HepG2 (cell line): ENCODE measurements around the gene KRTAP13-4. TPM values are rescaled to one million over a fixed set of nuclear protein-coding genes. Genes with fewer than 3 reads are reported as not detected.

Experiments
- ATAC-seq: fragments of 200-7000 bp; cut with Tn5 transposase; 3 replicates; pipeline ENCODE4 v1.9.1; 2020; ENCODE audit warnings: mild to moderate bottlenecking, moderate library complexity
- BruUV-seq: library from RNA; stranded (reverse); fragments of 400-500 nt; replicated peaks from 2 replicates; lab custom pipeline; 2021; lab: Mats Ljungman, UMichigan
- CTCF ChIA-PET: fragments of 300-600 bp; formaldehyde crosslinking; extraction: SDS; loops from one replicate; lab custom pipeline; 2021; ENCODE audit warnings: low total read pairs, inconsistent platforms, low intra/inter-chr PET ratio; lab: Yijun Ruan, JAX
- POLR2A ChIA-PET: fragments of 350-600 bp; sonication (Branson Sonifier 250); formaldehyde crosslinking; loops from one replicate; lab custom pipeline; 2020; ENCODE audit warnings: antibody characterized with exemption, inconsistent platforms; lab: Yijun Ruan, JAX
- DNase-seq: peaks from one replicate; pipeline ENCODE4 v3.0.0-alpha.2; 2015; ENCODE audit warnings: low spot score
- FAIRE-seq: peaks from 3 replicates; lab custom pipeline; 2011; peaks lifted over from hg19 to GRCh38; lab: Jason Lieb, UNC
- H2AFZ ChIP-seq: one replicate; pipeline ENCODE4 v1.6.1; 2011; ENCODE audit warnings: low read length, inconsistent platforms
- H3K27ac ChIP-seq: fragments of 300-600 bp; 3 replicates; pipeline ENCODE4 v1.8.0; 2011; ENCODE audit warnings: mixed run types, mild to moderate bottlenecking, mixed read lengths, low read length, inconsistent platforms; ENCODE audit not compliant: insufficient read depth; ENCODE audit errors: extremely low read length
- H3K27me3 ChIP-seq, 2 experiments: fragments of 200-600 bp in 1 of 2; 2 replicates in 1 of 2; 3 replicates in 1 of 2; pipeline versions ENCODE4 v1.6.0 to v1.8.0; 2011; ENCODE audit warnings: low read length in 2 of 2, mild to moderate bottlenecking in 2 of 2, moderate library complexity in 2 of 2, inconsistent platforms in 1 of 2; ENCODE audit not compliant: insufficient read depth in 2 of 2, control insufficient read depth in 1 of 2
- H3K36me3 ChIP-seq, 2 experiments: fragments of 200-600 bp in 1 of 2; replicated peaks in 1 of 2; 2 replicates in 1 of 2; 3 replicates in 1 of 2; pipeline versions ENCODE4 v1.5.1 to v1.8.0; 2011; ENCODE audit warnings: low read length in 2 of 2, inconsistent platforms in 1 of 2; ENCODE audit not compliant: insufficient read depth in 2 of 2, control insufficient read depth in 1 of 2
- H3K4me1 ChIP-seq: 2 replicates; pipeline ENCODE4 v1.5.1; 2012; ENCODE audit warnings: low read length, inconsistent platforms; ENCODE audit not compliant: insufficient read depth
- H3K4me2 ChIP-seq: 2 replicates; pipeline ENCODE4 v1.6.0; 2011; ENCODE audit warnings: low read depth, low read length, inconsistent platforms
- H3K4me3 ChIP-seq, 3 experiments: fragments of 200-600 bp in 1 of 3; sonication (generic), shearing (Covaris generic) in 1 of 3; replicated peaks in 1 of 3; 2 replicates each; pipeline ENCODE4 v1.5.1; 2011 to 2016; ENCODE audit warnings: low read length in 3 of 3, inconsistent platforms in 2 of 3, low read depth in 2 of 3, mild to moderate bottlenecking in 2 of 3, control low read depth in 1 of 3, mixed read lengths in 1 of 3; ENCODE audit not compliant: insufficient read depth in 1 of 3
- H3K79me2 ChIP-seq: one replicate; pipeline ENCODE4 v1.6.1; 2011; ENCODE audit warnings: low read length, inconsistent platforms; ENCODE audit not compliant: insufficient read depth
- H3K9ac ChIP-seq: 2 replicates; pipeline ENCODE4 v1.6.0; 2011; ENCODE audit warnings: mild to moderate bottlenecking, low read depth, low read length, inconsistent platforms; ENCODE audit not compliant: insufficient read depth
- H3K9me3 ChIP-seq: 2 replicates; pipeline ENCODE4 v1.5.1; 2012; ENCODE audit warnings: mild to moderate bottlenecking, low read length
- H4K20me1 ChIP-seq: 2 replicates; pipeline ENCODE4 v1.6.0; 2011; ENCODE audit warnings: inconsistent platforms, mild to moderate bottlenecking, low read length, moderate library complexity; ENCODE audit not compliant: insufficient read depth
- ATM ChIP-seq: fragments of 450-650 bp; IDR thresholded peaks from 2 replicates; pipeline ENCODE4 v1.7.1; 2017; ENCODE audit warnings: mild to moderate bottlenecking, borderline replicate concordance
- BHLHE40 ChIP-seq: IDR thresholded peaks from 2 replicates; pipeline ENCODE4 v1.6.1; 2011; ENCODE audit warnings: low read length, improper control_type of control experiment
- CEBPB ChIP-seq: IDR thresholded peaks from 2 replicates; pipeline ENCODE4 v1.6.1; 2011; ENCODE audit warnings: low read depth, low read length, improper control_type of control experiment, borderline replicate concordance
- ELK4 ChIP-seq: sonication (generic); formaldehyde crosslinking; IDR thresholded peaks from 2 replicates; pipeline ENCODE4 v1.9.0; 2021; ENCODE audit warnings: missing genetic modification reagents, borderline replicate concordance
- KAT8 ChIP-seq: IDR thresholded peaks from 2 replicates; pipeline ENCODE4 v1.6.1; 2016; ENCODE audit warnings: missing genetic modification reagents, missing compliant biosample characterization
- KLF12 ChIP-seq: sonication (generic); formaldehyde crosslinking; IDR thresholded peaks from 2 replicates; pipeline ENCODE4 v1.4.0; 2020; ENCODE audit warnings: missing genetic modification reagents, borderline replicate concordance
- POLR2G ChIP-seq: fragments of 200-400 bp; formaldehyde crosslinking; IDR thresholded peaks from 2 replicates; pipeline ENCODE4 v1.6.1; 2018; ENCODE audit warnings: mild to moderate bottlenecking, low read depth, low read length, moderate library complexity
- PREB ChIP-seq: sonication (generic); formaldehyde crosslinking; IDR thresholded peaks from 2 replicates; pipeline ENCODE4 v1.4.0; 2020; ENCODE audit warnings: missing genetic modification reagents
- RXRA ChIP-seq: sonication (generic); formaldehyde crosslinking; IDR thresholded peaks from 2 replicates; pipeline ENCODE4 v1.5.1; 2020; ENCODE audit warnings: missing genetic modification reagents
- TFAP4 ChIP-seq: sonication (generic); IDR thresholded peaks from 2 replicates; pipeline ENCODE4 v1.6.1; 2016; ENCODE audit warnings: low read depth, borderline replicate concordance
- ZBTB20 ChIP-seq: sonication (generic); formaldehyde crosslinking; IDR thresholded peaks from 2 replicates; pipeline ENCODE4 v1.8.1; 2023; ENCODE audit warnings: missing genetic modification reagents, low read depth, mild to moderate bottlenecking, borderline replicate concordance
- ZFP1 ChIP-seq: IDR thresholded peaks from 2 replicates; pipeline ENCODE4 v1.6.1; 2016
- ZNF281 ChIP-seq: sonication (generic); formaldehyde crosslinking; IDR thresholded peaks from 2 replicates; pipeline ENCODE4 v1.4.0; 2020; ENCODE audit warnings: missing genetic modification reagents, borderline replicate concordance
- ZNF337 ChIP-seq: sonication (generic); formaldehyde crosslinking; IDR thresholded peaks from 2 replicates; pipeline ENCODE4 v1.5.1; 2020; ENCODE audit warnings: missing genetic modification reagents, low read depth, mild to moderate bottlenecking, borderline replicate concordance
- ZNF891 ChIP-seq: sonication (generic); formaldehyde crosslinking; IDR thresholded peaks from 2 replicates; pipeline ENCODE4 v1.5.0; 2020; ENCODE audit warnings: mild to moderate bottlenecking, missing genetic modification reagents
- ZSCAN20 ChIP-seq: sonication (generic); formaldehyde crosslinking; IDR thresholded peaks from 2 replicates; pipeline ENCODE4 v1.4.0; 2020; ENCODE audit warnings: missing genetic modification reagents, mild to moderate bottlenecking, borderline replicate concordance
- WGBS: methylation state at CpG from one replicate; pipeline ENCODE4 v1.1.6; 2017; ENCODE audit warnings: low lambda C conversion rate; 5-methylcytosine and 5-hydroxymethylcytosine counted together
- in situ Hi-C: cut with HindIII; loops from 2 replicates; pipeline ENCODE4 v1.10.0; 2017; ENCODE audit warnings: low pct_unique_long_range_greater_than_20kb; ENCODE audit not compliant: extremely low pct_ligation_motif_present
- intact Hi-C: fragments of 100-400 bp; cut with micrococcal nuclease; formaldehyde crosslinking; loops from one replicate; pipeline ENCODE4 v1.10.0; 2022; ENCODE audit not compliant: unreplicated experiment
- polyA plus RNA-seq, 8 experiments: library from polyadenylated mRNA; depleted of rRNA in 3 of 8; stranded (reverse) in 7 of 8; unstranded in 1 of 8; fragments of >200 nt; fragmentation: Illumina TruSeq in 4 of 8; extraction: Trizol in 4 of 8; gene quantifications; 2 replicates each; pipeline versions ENCODE4 v1.2.1 to v1.2.3, GENCODE V29; 2011 to 2016; ENCODE audit warnings: low read depth in 4 of 8, missing spikeins in 1 of 8, mixed read lengths in 1 of 8; ENCODE audit not compliant: insufficient read depth in 1 of 8
- total RNA-seq, 5 experiments: library from RNA; depleted of rRNA; stranded (reverse); fragments of >200 nt; fragmentation: Illumina TruSeq; extraction: Trizol; gene quantifications; 2 replicates each; pipeline ENCODE4 v1.2.3, GENCODE V29; 2016; ENCODE audit warnings: low read depth in 1 of 5

Gene KRTAP13-4
- total and polyA plus RNA-seq, 2 of the 13 experiments (the other 11 are each of a cell fraction or from before 2014, with no cell fraction given), result not detected

- TF ChIP-seq ATM (no peak), ZNF281 (no peak), CEBPB (no peak)
These were observed 3.3 kb upstream of the KRTAP13-4 start (continued) for GRCh38 chr21:30426731-30427130.

- DNase-seq, result no peak
- Histone ChIP-seq H3K27ac (no peak overlapping the region), H3K4me3 (no peak overlapping the region), H2AFZ (no peak overlapping the region), H3K4me2 (no peak overlapping the region), H3K4me1 (no peaks in the 10 kb centered on the region), H3K9ac (no peak overlapping the region), H3K27me3 (no peaks in the 10 kb centered on the region), H3K9me3 (peaks cover 77% of the 10 kb centered on the region), H3K79me2 (no peaks in the 10 kb centered on the region), H4K20me1 (no peaks in the 10 kb centered on the region), H3K36me3 (no peaks in the 10 kb centered on the region)
- CTCF ChIA-PET, result no interaction called here
- WGBS, result 5% methylated on average over 10 of the region's 10 CpGs
- peak; percentile 83 for ATAC-seq
- in situ Hi-C loops, result no loop called here
- POLR2A ChIA-PET, result no interaction called here
- intact Hi-C loops, result no loop called here
- peak; percentile 48 for FAIRE-seq
- BruUV-seq, result no TSS peak
- no peak for TF ChIP-seq KAT8 (CRISPR knock-in tag)
- no peak for TF ChIP-seq ZNF891 (CRISPR knock-in tag)
- TF ChIP-seq ELK4 (CRISPR knock-in tag), result no peak
- TF ChIP-seq KLF12, result no peak
- TF ChIP-seq ZBTB20, result no peak
- no peak for TF ChIP-seq TFAP4
- TF ChIP-seq RXRA, result no peak
- no peak for TF ChIP-seq ZSCAN20 (CRISPR knock-in tag)
- no peak for TF ChIP-seq ZFP1 (CRISPR knock-in tag)
- peak; percentile 60 for TF ChIP-seq BHLHE40
- TF ChIP-seq POLR2G, result no peak
- no peak for TF ChIP-seq PREB
- no peak for TF ChIP-seq ZNF337 (CRISPR knock-in tag)
These were observed 4.1 kb downstream of the KRTAP13-4 start for GRCh38 chr21:30434033-30434631.
